SIG-M5 treated with dmso at 0.1 percent for 504 hours (cell line): Measurements from ENCODE around the gene PTHLH.
A peak's percentile ranks its signal among the peaks of the same experiment; 100 is the strongest.

Experiments
- DNase-seq: peaks from one replicate; lab custom pipeline; 2025; ENCODE audit not compliant: unreplicated experiment; lab: John Stamatoyannopoulos, UW

Gene PTHLH

GRCh38 chr12:27972721-27973120 is at the start of gene PTHLH:
PTHLH (minus strand) TSS chr12:27972733; CDS start chr12:27969494, 3,239 bp downstream.
- DNase-seq = no peak

GRCh38 chr12:28021704-28022103 is 49.2 kb upstream of the PTHLH start:
- no peak for DNase-seq

DNA sequence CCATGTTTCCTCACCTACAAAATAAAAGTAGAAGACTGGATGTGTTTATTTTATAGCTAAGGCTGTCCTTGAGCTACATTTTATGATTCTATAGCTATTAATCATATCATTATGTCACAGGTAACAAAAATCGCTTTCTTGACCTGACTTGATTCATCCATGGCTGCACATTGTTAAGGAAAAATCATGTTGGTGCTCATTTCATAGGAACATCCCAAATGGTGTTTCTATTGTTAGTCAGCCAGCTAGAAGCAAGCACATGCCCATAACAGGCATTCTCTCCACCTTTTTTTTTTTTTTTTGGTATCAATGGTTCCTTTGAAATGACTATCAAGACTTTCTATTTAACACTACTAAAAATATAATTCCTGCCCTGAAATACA is 45.3 kb upstream of the PTHLH start:
- DNase-seq = no peak

DNA sequence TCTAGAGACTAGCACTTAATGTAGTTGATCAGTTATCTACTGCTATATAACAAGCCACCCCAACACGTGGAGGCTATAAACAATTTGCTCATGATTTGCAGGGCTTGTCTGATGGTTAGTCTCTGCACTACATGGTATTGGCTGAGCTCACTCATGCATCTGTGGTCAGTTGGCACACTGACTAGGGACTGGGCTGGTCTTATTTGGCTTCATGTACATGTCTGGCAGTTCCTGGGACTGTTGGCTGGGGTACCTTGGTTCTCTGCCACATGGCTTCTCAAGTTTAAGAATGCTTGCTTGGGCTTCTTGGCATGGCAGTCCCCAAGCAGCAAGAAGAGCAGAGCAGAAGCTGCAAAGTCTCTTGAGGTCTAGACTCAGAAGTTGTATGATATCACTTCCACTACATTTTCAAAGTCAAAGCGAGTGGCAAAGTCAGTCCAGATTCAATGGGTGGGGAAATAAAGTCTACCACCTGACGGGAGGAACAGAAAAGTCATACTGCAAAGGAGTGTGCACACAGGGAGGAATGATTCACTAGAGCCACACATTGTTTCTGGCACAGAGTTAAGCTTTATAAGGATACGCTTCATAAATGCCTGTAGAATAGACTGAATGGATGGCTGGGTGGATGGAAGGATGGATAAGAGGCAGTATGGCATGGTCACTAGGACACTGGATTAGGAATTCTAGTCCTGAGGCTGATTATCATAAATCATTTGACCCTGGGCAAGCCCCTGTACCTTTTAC is 44.8 kb upstream of the PTHLH start:
- DNase-seq = no peak

- DNase-seq = no peak
Measured at GRCh38 chr12:28015165-28015564, 42.6 kb upstream of the PTHLH start.

- no peak for DNase-seq
Measured at GRCh38 chr12:28014196-28014595, 41.7 kb upstream of the PTHLH start.

DNA sequence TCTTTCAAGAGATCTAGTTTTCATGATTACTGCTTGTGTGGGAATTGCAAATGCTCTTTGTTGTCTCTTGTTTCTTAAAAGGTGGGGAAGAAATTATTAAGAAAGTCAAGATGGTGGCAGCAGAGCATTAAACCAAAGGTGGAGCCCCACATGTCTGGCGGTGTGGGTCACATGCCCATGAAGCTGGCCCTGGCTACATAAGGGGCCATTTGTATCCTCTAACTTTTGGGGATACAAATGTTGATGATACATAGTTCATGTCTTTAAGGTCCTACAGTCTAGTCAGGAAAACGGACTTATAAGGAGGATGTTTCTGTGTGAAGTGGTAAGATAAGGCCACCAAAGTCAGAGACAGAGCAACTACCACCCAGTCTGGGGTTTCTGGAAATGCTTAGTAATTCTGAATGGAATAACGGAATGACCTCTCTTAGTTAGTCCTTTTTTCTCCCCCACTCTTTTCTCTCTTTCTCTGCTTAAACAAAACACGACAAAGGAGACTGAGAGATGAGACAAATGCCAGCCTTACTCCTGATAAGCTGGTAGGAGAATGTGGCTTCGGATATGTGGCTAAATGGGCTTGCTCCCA is 39.9 kb upstream of the PTHLH start:
- DNase-seq = no peak

- DNase-seq = no peak
Measured at GRCh38 chr12:28010036-28010435, 37.5 kb upstream of the PTHLH start.

GRCh38 chr12:27999970-28000369 is 27.4 kb upstream of the PTHLH start:
- DNase-seq = no peak

DNA sequence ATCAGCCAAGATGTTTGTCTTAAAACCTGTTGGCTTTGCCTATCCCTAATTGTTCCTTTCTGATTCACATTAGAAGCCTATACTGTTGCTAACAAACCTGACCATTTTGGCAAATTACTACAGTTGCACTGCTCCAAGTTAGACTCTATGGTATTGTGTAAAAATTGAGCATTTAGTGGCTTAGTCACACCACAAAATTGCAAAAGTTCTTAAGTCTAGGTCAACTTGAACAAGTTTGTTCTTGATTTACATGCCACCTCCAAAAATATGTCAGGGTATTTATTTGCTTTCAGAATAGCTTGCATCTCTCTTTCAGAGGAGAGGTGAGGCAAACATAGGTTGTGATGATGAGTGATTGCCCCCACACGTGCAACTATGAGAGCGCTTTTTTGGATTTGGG is 27.0 kb upstream of the PTHLH start:
- peak; percentile 7 for DNase-seq

- no peak for DNase-seq
Measured at GRCh38 chr12:27998658-27999057, 26.1 kb upstream of the PTHLH start.

DNA sequence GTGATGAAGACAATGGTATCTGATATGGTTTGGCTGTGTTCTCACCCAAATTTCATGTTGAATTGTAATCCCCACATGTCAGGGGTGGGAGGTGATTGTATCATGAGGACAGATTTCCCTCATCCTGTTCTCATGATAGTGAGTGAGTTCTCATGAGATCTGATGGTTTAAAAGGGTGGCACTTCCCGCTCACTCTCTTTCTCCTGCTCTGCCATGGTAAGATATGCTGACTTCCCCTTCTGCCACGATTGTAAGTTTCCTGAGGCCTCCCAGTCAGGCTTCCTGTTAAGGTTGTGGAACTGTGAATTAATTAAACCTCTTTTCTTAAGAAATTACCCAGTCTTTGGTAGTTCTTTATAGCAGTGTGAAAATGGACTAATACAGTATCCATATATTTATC is 25.6 kb upstream of the PTHLH start:
- no peak for DNase-seq

DNA sequence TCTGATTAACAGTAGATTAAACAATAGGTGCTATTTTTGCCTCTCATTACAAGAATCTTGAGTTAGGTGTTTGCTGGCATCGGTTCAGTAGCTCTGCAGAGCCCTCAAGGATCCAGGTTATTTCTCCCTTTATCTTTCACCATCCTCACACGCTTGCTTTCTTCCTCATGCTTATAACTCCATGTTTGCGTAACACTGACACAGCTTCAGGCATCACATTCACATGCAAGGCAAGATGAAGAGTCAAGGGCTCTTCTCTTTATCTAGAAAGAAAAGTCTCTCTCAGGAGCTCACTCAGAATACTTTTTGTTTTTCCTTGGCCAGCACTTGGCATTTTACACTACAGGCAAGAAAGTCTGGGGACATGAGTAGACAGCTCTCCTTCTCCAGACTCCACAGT is 24.2 kb upstream of the PTHLH start:
- no peak for DNase-seq

- no peak for DNase-seq
Measured at GRCh38 chr12:27995406-27995805, 22.9 kb upstream of the PTHLH start.

DNA sequence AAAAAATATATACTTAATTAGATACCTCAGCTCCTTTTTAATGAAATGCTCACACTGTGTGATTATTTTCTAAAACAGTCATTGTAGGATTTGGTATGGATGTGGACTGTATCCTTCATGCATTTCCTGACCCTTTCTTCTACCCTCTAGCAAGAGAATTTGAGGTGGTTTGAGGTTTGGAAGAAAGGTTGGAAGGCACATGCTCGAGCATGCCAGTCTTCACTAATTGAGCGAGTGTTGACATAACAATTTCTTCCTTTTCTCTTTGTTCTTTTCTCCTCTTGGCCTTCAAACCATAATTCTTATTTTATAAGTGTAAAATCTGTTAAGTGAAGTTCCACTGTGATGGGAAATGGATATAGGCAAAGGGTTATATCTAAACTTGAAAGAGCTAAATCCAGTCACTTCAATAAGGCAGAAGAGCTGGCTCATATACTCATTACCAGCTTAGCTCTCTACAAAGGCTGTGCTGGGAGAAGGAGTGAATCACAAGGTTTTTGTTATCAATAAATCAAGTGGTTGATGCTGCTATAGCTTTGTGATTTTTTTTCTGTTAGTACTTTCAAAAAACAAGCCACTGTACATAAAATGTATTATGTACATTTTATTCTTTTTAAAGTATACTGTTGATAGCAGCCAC is 16.2 kb upstream of the PTHLH start:
- DNase-seq = no peak

DNA sequence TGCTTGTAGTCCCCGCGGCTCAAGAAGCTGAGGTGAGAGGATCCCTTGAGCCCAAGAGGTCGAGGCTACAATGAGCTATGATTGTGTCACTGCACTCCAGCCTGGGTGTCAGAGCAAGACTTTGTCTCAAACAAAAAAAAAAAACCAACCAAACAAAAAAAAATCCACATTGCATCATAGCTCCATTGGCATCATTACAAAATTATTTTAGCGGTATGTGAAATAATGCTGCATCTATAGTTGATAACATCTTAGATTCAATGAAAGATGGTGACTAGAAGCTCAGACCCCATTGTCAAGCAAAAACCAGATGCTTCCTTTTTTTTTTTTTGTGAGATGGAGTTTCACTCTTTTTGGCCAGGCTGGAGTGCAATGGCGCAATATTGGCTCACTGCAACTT is 14.8 kb upstream of the PTHLH start:
- no peak for DNase-seq

- DNase-seq = no peak
Measured at GRCh38 chr12:27984275-27984674, 11.7 kb upstream of the PTHLH start.

DNA sequence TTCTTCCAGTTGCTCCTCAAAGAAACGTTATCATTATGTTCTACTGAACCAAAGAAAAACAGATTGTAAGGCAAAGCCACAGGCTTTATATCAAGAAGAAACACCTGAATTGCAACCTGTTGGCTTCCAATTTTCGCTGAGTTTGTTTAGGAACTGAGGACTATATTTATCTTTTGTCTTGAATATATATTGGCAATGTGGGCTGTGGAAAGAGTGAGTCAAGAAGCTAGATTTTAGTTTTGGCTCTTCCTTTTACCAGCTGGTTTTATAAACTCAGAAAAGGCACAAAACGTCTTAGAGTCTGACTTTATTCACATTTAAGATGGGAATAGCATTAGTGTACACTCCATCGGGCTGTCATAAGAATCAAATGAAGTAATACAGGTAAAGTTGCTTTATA is 10.4 kb upstream of the PTHLH start:
- no peak for DNase-seq

- DNase-seq = no peak
Measured at GRCh38 chr12:27982385-27982784, 9.9 kb upstream of the PTHLH start.

DNA sequence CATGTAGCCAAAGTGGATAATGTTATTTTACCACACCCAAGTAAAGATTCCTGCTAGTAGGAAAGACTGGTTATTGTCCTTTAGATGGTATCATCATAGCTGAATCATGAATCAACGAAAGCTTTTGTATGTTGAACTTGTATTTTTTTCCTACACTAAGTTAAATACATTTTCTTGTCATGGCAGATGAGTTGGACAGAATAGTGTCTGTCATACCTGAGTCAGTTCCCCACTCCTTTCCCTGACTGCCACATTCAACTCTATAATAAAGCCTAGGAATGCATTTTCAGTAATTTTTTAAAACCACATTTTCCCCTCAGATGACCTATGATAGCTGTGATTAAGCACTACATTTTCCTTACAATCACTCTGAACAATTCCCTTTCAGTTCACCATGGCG is 9.3 kb upstream of the PTHLH start:
- DNase-seq = no peak

DNA sequence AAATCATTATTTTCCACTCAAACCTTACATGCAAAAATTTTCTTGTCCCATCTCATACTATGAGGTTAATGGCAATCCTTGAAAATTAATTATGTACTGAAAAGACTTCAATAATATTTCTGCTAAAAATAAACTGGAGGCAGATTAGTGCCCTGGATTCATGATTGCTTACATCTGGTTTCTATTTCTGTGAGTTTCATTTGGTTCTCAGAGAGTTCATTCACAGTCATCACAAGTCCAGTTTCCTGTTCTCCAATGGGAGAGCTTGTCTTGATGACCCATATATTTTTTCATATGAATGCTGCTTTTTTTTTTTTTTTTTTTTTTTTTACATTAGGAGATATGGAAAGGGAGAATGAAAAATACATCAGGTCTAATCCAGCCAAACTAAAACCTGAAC is 6.6 kb upstream of the PTHLH start:
- DNase-seq = no peak
